K562 (cell line): ENCODE data around the gene JPH3. TPM values are rescaled to one million over a fixed set of nuclear protein-coding genes. Genes with fewer than 3 reads are reported as not detected.
"Not testable (repeated sequence)": the region's sequence is repeated elsewhere in the genome, so short reads cannot be mapped to it uniquely, and the experiment has no call there.

Source experiments
- ATAC-seq: fragments of 200-7000 bp; cut with Tn5 transposase; 3 replicates; pipeline ENCODE4 v1.9.1; 2020; ENCODE audit warnings: moderate library complexity
- BruUV-seq: library from RNA; stranded (reverse); fragments of 400-500 nt; replicated peaks from 2 replicates; lab custom pipeline; 2021; lab: Mats Ljungman, UMichigan
- CTCF ChIA-PET: fragments of 300-600 bp; formaldehyde crosslinking; extraction: SDS; loops from one replicate; lab custom pipeline; 2021; ENCODE audit warnings: low intra/inter-chr PET ratio; lab: Yijun Ruan, JAX
- POLR2A ChIA-PET: fragments of 300-600, 350-650 bp; sonication (Branson Sonifier 250); formaldehyde crosslinking; extraction: SDS; loops from one replicate; lab custom pipeline; 2021; ENCODE audit warnings: antibody characterized with exemption, inconsistent platforms; lab: Yijun Ruan, JAX
- DNase-seq, 4 experiments: peaks; one replicate each; pipeline versions ENCODE4 v3.0.0 to v3.0.0-alpha.2; 2011 to 2018; ENCODE audit warnings: low spot score in 3 of 4, mixed read lengths in 3 of 4; ENCODE audit errors: extremely low read depth in 1 of 4
- FAIRE-seq: peaks from 2 replicates; lab custom pipeline; 2011; peaks lifted over from hg19 to GRCh38; lab: Jason Lieb, UNC
- H2AFZ ChIP-seq: 2 replicates; pipeline ENCODE4 v1.6.0; 2011; ENCODE audit warnings: low read depth, low read length, control low read depth, inconsistent platforms
- H3K27ac ChIP-seq: fragments of 200-600 bp; 3 replicates; pipeline ENCODE4 v1.8.0; 2011; ENCODE audit warnings: low read depth, mild to moderate bottlenecking, control low read depth, inconsistent platforms, low read length, moderate library complexity, mixed read lengths; ENCODE audit errors: extremely low read depth
- H3K27me3 ChIP-seq, 2 experiments: fragments of 300-600 bp in 1 of 2; 2 replicates in 1 of 2; 3 replicates in 1 of 2; pipeline versions ENCODE4 v1.6.0 to v1.8.0; 2011; ENCODE audit warnings: inconsistent platforms in 2 of 2, low read length in 2 of 2, mild to moderate bottlenecking in 1 of 2, mixed read lengths in 1 of 2, moderate library complexity in 1 of 2; ENCODE audit not compliant: control insufficient read depth in 2 of 2, insufficient read depth in 2 of 2
- H3K36me3 ChIP-seq: fragments of 300-600 bp; 3 replicates; pipeline ENCODE4 v1.8.0; 2011; ENCODE audit warnings: mild to moderate bottlenecking, low read length, inconsistent platforms; ENCODE audit not compliant: control insufficient read depth, insufficient read depth
- H3K4me1 ChIP-seq, 2 experiments: fragments of 200-600 bp in 1 of 2; replicated peaks in 1 of 2; 2 replicates in 1 of 2; 3 replicates in 1 of 2; pipeline versions ENCODE4 v1.5.1 to v1.8.0; 2011; ENCODE audit warnings: inconsistent platforms in 2 of 2, low read length in 2 of 2, mild to moderate bottlenecking in 1 of 2, mixed read lengths in 1 of 2, moderate library complexity in 1 of 2; ENCODE audit not compliant: control insufficient read depth in 2 of 2, insufficient read depth in 2 of 2
- H3K4me2 ChIP-seq: 2 replicates; pipeline ENCODE4 v1.6.1; 2011; ENCODE audit warnings: low read length, control low read depth, inconsistent platforms, mixed read lengths; ENCODE audit not compliant: insufficient read depth
- H3K4me3 ChIP-seq: fragments of 200-600 bp; sonication (generic), shearing (Covaris generic); 2 replicates; pipeline ENCODE4 v1.5.1; 2016; ENCODE audit warnings: control low read depth, inconsistent platforms
- H3K79me2 ChIP-seq: fragments of 200-600 bp; 3 replicates; pipeline ENCODE4 v1.8.0; 2011; ENCODE audit warnings: low read length, inconsistent platforms; ENCODE audit not compliant: control insufficient read depth, insufficient read depth
- H3K9ac ChIP-seq, 2 experiments: 2 replicates each; pipeline versions ENCODE4 v1.6.0 to v1.6.1; 2011; ENCODE audit warnings: low read depth in 2 of 2, low read length in 2 of 2, control low read depth in 1 of 2, inconsistent platforms in 1 of 2, mild to moderate bottlenecking in 1 of 2, mixed read lengths in 1 of 2; ENCODE audit not compliant: insufficient read depth in 1 of 2
- H3K9me1 ChIP-seq: one replicate; pipeline ENCODE4 v1.6.0; 2011; ENCODE audit warnings: inconsistent platforms, mild to moderate bottlenecking, low read length, moderate library complexity; ENCODE audit not compliant: control insufficient read depth, insufficient read depth
- H3K9me3 ChIP-seq: replicated peaks from 2 replicates; pipeline ENCODE4 v1.5.1; 2011; ENCODE audit warnings: low read depth, low read length, inconsistent platforms; ENCODE audit not compliant: control insufficient read depth, insufficient read depth
- H4K20me1 ChIP-seq: replicated peaks from 2 replicates; pipeline ENCODE4 v1.6.1; 2011; ENCODE audit warnings: low read length, inconsistent platforms, mixed read lengths; ENCODE audit not compliant: control insufficient read depth, insufficient read depth
- ZBTB33 ChIP-seq: sonication (generic); formaldehyde crosslinking; IDR thresholded peaks from 2 replicates; pipeline ENCODE4 v1.8.1; 2023; ENCODE audit warnings: mild to moderate bottlenecking, missing genetic modification reagents
- WGBS: fragments of 100-300 bp; shearing (Covaris generic); methylation state at CpG from one replicate; pipeline ENCODE4 v1.1.6; 2016; ENCODE audit warnings: low coverage, mixed read lengths; ENCODE audit not compliant: insufficient coverage; ENCODE audit errors: missing lambda C conversion rate; 5-methylcytosine and 5-hydroxymethylcytosine counted together
- in situ Hi-C: fragments of 300-500 bp; cut with MboI; formaldehyde crosslinking; loops from 4 replicates; pipeline ENCODE4 v1.15.0; 2018; ENCODE audit warnings: inconsistent platforms, mixed read lengths
- intact Hi-C: fragments of 100-400 bp; cut with micrococcal nuclease; formaldehyde crosslinking; loops from 2 replicates; pipeline ENCODE4 v1.14.2; 2022
- polyA plus RNA-seq, 8 experiments: library from polyadenylated mRNA; depleted of rRNA in 4 of 8; stranded (reverse) in 5 of 8; unstranded in 3 of 8; fragments of >200 nt; fragmentation: Nextera tagmentation in 2 of 8; fragmentation: Illumina TruSeq in 1 of 8; extraction: Ambion mirVana in 2 of 8; extraction: Trizol in 1 of 8; gene quantifications; 2 replicates each; pipeline versions ENCODE4 v1.2.1 to v1.2.3, GENCODE V29; 2011 to 2014; ENCODE audit warnings: inconsistent platforms in 1 of 8, missing spikeins in 1 of 8
- total RNA-seq, 7 experiments: library from RNA; depleted of rRNA in 6 of 7; stranded (reverse); fragments of >200 nt in 6 of 7; fragmentation: Illumina TruSeq in 2 of 7; extraction: Trizol in 2 of 7; gene quantifications; 2 replicates each; pipeline versions ENCODE4 v1.2.1 to v1.2.3, GENCODE V29; 2011 to 2021; ENCODE audit warnings: low replicate concordance in 1 of 7

JPH3 gene
- total and polyA plus RNA-seq, 9 of the 15 experiments (the other 6 are each of a cell fraction or from before 2014, with no cell fraction given): 0.01 TPM; not detected in 8

GRCh38 chr16:87681051-87681602 lies 78.8 kb downstream of the JPH3 start:
- H3K4me2 ChIP-seq, H3K4me3 ChIP-seq, FAIRE-seq, DNase-seq, H3K27ac ChIP-seq, BruUV-seq, intact Hi-C loops, H3K9me3 ChIP-seq, H3K9ac ChIP-seq, CTCF ChIA-PET, H3K9me1 ChIP-seq, POLR2A ChIA-PET, H3K36me3 ChIP-seq, H3K79me2 ChIP-seq, ATAC-seq, in situ Hi-C loops, H2AFZ ChIP-seq: not testable (repeated sequence)
- Histone ChIP-seq H4K20me1 (peaks cover 13% of the 10 kb centered on the region), H3K4me1 (peaks cover 0 to 33% of the 10 kb centered on the region in 2 experiments; a peak in 2 of 5 replicates), H3K27me3 (peaks cover 27 to 72% of the 10 kb centered on the region in 2 experiments)
- peak; percentile 59; the same call in 1 of the 2 replicates for TF ChIP-seq ZBTB33
- 87% methylated on average over 14 of the region's 60 CpGs for WGBS
